B cell (primary cell): ENCODE data around the gene MED9. TPM values are rescaled to one million over a fixed set of nuclear protein-coding genes. Genes with fewer than 3 reads are reported as not detected.

Experiments used
- ATAC-seq: fragments of 200-7000 bp; cut with Tn5 transposase; one replicate; pipeline ENCODE4 v1.10.0; 2021; ENCODE audit warnings: low read depth, mild to moderate bottlenecking, moderate number of reproducible peaks, moderate library complexity
- CTCF ChIA-PET: fragments of 350-600 bp; sonication (Branson Sonifier 250); formaldehyde crosslinking; loops from one replicate; lab custom pipeline; 2021; ENCODE audit warnings: antibody characterized with exemption, inconsistent platforms; lab: Charles Lee
- POLR2A ChIA-PET: fragments of 350-600 bp; sonication (Branson Sonifier 250); formaldehyde crosslinking; loops from one replicate; lab custom pipeline; 2021; ENCODE audit warnings: antibody characterized with exemption; lab: Charles Lee
- DNase-seq: peaks from one replicate; pipeline ENCODE4 v3.0.0; 2013
- H2AFZ ChIP-seq: 2 replicates; pipeline ENCODE4 v1.6.1; 2012; ENCODE audit warnings: mild to moderate bottlenecking, low read depth, low read length; ENCODE audit not compliant: insufficient read depth, poor library complexity, severe bottlenecking
- H3K27ac ChIP-seq, 2 donors: 1 replicate in 1 of 2; 2 replicates in 1 of 2; pipeline ENCODE4 v1.5.1; 2012 to 2013; ENCODE audit warnings: low read length in 2 of 2, mild to moderate bottlenecking in 2 of 2, moderate library complexity in 1 of 2
- H3K27me3 ChIP-seq, 4 experiments: fragments of 200-600 bp in 1 of 4; sonication (generic) in 1 of 4; replicated peaks in 1 of 4; 1 replicate in 2 of 4; 2 replicates in 2 of 4; pipeline versions ENCODE4 v1.6.1 to v1.7.0; 2013 to 2016; ENCODE audit warnings: low read length in 3 of 4, mild to moderate bottlenecking in 2 of 4, mixed read lengths in 1 of 4, moderate library complexity in 1 of 4; ENCODE audit not compliant: insufficient read depth in 4 of 4, control insufficient read depth in 3 of 4; ENCODE audit errors: control extremely low read depth in 1 of 4
- H3K36me3 ChIP-seq, 2 experiments: replicated peaks in 1 of 2; 1 replicate in 1 of 2; 2 replicates in 1 of 2; pipeline versions ENCODE4 v1.6.1 to v1.7.1; 2013; ENCODE audit warnings: low read length in 1 of 2; ENCODE audit not compliant: insufficient read depth in 2 of 2, control insufficient read depth in 1 of 2; ENCODE audit errors: control extremely low read depth in 1 of 2, extremely low read depth in 1 of 2
- H3K4me1 ChIP-seq, 2 donors: fragments of 200-600 bp in 1 of 2; sonication (generic) in 1 of 2; 1 replicate in 1 of 2; 2 replicates in 1 of 2; pipeline versions ENCODE4 v1.5.1 to v1.6.1; 2013 to 2017; ENCODE audit warnings: low read length in 2 of 2; ENCODE audit not compliant: control insufficient read depth in 2 of 2, insufficient read depth in 2 of 2
- H3K4me2 ChIP-seq: replicated peaks from 2 replicates; pipeline ENCODE3; 2012; ENCODE audit warnings: mild to moderate bottlenecking, low read depth, low read length; ENCODE audit not compliant: poor library complexity, severe bottlenecking
- H3K4me3 ChIP-seq, 5 experiments: fragments of 200-600 bp in 1 of 5; sonication (generic) in 1 of 5; 1 replicate in 3 of 5; 2 replicates in 2 of 5; pipeline versions ENCODE4 v1.5.1 to v1.7.0; 2011 to 2016; ENCODE audit warnings: low read length in 4 of 5, mild to moderate bottlenecking in 4 of 5, low read depth in 2 of 5, control low read depth in 1 of 5, moderate library complexity in 1 of 5; ENCODE audit not compliant: insufficient read depth in 1 of 5; ENCODE audit errors: control extremely low read depth in 1 of 5, extremely low read depth in 1 of 5
- H3K79me2 ChIP-seq: fragments of 200-600 bp; sonication (generic); one replicate; pipeline ENCODE4 v1.6.0; 2016; ENCODE audit warnings: low read length; ENCODE audit not compliant: control insufficient read depth, insufficient read depth
- H3K9ac ChIP-seq: fragments of 200-600 bp; sonication (generic); 2 replicates; pipeline ENCODE4 v1.6.1; 2017; ENCODE audit warnings: mild to moderate bottlenecking, low read length, moderate library complexity
- H3K9me3 ChIP-seq, 3 donors: one replicate each; pipeline versions ENCODE4 v1.6.1 to v1.7.1; 2013; ENCODE audit warnings: low read length in 2 of 3; ENCODE audit not compliant: control insufficient read depth in 2 of 3, insufficient read depth in 1 of 3; ENCODE audit errors: control extremely low read depth in 1 of 3
- H4K20me1 ChIP-seq: 2 replicates; pipeline ENCODE4 v1.6.0; 2012; ENCODE audit warnings: mild to moderate bottlenecking, low read length; ENCODE audit not compliant: insufficient read depth, control insufficient read depth, poor library complexity, severe bottlenecking
- H3K27ac Mint-ChIP-seq: one replicate; pipeline ENCODE4 v1.8.0; 2021; ENCODE audit warnings: mixed read lengths
- H3K27me3 Mint-ChIP-seq: one replicate; pipeline ENCODE4 v1.8.0; 2021; ENCODE audit warnings: mixed read lengths
- H3K4me1 Mint-ChIP-seq: one replicate; pipeline ENCODE4 v1.8.0; 2021; ENCODE audit warnings: mixed read lengths
- H3K4me3 Mint-ChIP-seq: one replicate; pipeline ENCODE4 v1.8.0; 2021; ENCODE audit warnings: mixed read lengths
- H3K9me3 Mint-ChIP-seq: one replicate; pipeline ENCODE4 v1.8.0; 2022; ENCODE audit warnings: mixed read lengths; ENCODE audit not compliant: insufficient read depth
- EZH2 ChIP-seq: IDR thresholded peaks from 2 replicates; pipeline ENCODE4 v1.6.1; 2012; ENCODE audit warnings: borderline replicate concordance, low read depth, mild to moderate bottlenecking, moderate library complexity, low read length; ENCODE audit not compliant: insufficient read depth, poor library complexity, severe bottlenecking
- WGBS: methylation state at CpG from one replicate; pipeline ENCODE4 v1.1.5; 2013; ENCODE audit warnings: missing lambda C conversion rate; ENCODE audit not compliant: insufficient coverage; 5-methylcytosine and 5-hydroxymethylcytosine counted together
- intact Hi-C: fragments of 100-400 bp; cut with micrococcal nuclease; formaldehyde crosslinking; loops from one replicate; pipeline ENCODE4 v1.10.0; 2022
- polyA plus RNA-seq: library from polyadenylated mRNA; depleted of rRNA; stranded (reverse); fragments of >200 nt; gene quantifications from 2 replicates; pipeline ENCODE4 v1.2.3, GENCODE V29; 2012
- total RNA-seq, 2 donors: library from RNA; stranded (reverse); fragments of 120-200 nt in 1 of 2; gene quantifications; 1 replicate in 1 of 2; 2 replicates in 1 of 2; pipeline versions ENCODE4 v1.2.3 to v1.2.4, GENCODE V29; 2013 to 2022
- TF ChIP-seq, protein P1 (sequence below): fragments of 200-600 bp; IDR thresholded peaks from one replicate; pipeline ENCODE4 v1.8.0; 2022; ENCODE audit warnings: antibody characterized with exemption, mild to moderate bottlenecking

MED9 gene
- total and polyA plus RNA-seq, 2 donors (not counting 1 experiment from before 2014, with no cell fraction given): 11.6 to 18.9 TPM

DNA sequence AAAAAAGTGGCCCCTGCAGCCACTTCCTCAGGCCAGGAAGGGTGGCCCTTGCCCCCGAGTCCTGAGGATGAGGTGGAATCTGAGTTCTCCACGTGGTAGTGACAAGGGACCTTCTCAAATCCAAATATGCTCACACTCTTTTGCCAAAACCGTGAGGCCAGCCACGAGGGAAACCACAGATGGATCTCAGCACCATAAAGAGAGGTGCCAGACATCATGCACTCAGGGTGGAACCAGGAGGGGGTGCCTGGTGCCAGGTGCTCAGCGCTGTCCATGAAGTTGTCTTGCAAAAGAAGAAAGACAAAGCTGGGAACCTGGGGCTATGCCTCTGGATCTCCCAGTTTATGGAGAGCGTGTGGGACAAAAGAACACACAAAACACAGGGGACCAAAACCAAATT, 45.2 kb upstream of the MED9 start:
- no peaks in the 10 kb centered on the region for H3K36me3 ChIP-seq
- no peak overlapping the region for H2AFZ ChIP-seq
- H3K4me1 Mint-ChIP-seq: no peaks in the 10 kb centered on the region
- no peak overlapping the region for H3K27ac ChIP-seq
- ATAC-seq (no peak), DNase-seq (no peak)
- H3K4me1 ChIP-seq: no peaks in the 10 kb centered on the region
- ChIA-PET POLR2A (no interaction called here), CTCF (interaction anchor here (0.8 kb wide), 1 partner anchor 17 kb away, joined by 3 read pairs; no protein-coding TSS in a partner anchor)
- no peak overlapping the region for H3K4me2 ChIP-seq
- no peaks in the 10 kb centered on the region for H4K20me1 ChIP-seq
- H3K27ac Mint-ChIP-seq: no peak overlapping the region
- H3K79me2 ChIP-seq: no peaks in the 10 kb centered on the region
- TF ChIP-seq, protein P1, sequence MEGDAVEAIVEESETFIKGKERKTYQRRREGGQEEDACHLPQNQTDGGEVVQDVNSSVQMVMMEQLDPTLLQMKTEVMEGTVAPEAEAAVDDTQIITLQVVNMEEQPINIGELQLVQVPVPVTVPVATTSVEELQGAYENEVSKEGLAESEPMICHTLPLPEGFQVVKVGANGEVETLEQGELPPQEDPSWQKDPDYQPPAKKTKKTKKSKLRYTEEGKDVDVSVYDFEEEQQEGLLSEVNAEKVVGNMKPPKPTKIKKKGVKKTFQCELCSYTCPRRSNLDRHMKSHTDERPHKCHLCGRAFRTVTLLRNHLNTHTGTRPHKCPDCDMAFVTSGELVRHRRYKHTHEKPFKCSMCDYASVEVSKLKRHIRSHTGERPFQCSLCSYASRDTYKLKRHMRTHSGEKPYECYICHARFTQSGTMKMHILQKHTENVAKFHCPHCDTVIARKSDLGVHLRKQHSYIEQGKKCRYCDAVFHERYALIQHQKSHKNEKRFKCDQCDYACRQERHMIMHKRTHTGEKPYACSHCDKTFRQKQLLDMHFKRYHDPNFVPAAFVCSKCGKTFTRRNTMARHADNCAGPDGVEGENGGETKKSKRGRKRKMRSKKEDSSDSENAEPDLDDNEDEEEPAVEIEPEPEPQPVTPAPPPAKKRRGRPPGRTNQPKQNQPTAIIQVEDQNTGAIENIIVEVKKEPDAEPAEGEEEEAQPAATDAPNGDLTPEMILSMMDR: no peak
- TF ChIP-seq EZH2: no peak
- H3K9me3 ChIP-seq: no peaks in the 10 kb centered on the region
- WGBS: 40% methylated on average over 6 of the region's 6 CpGs
- H3K4me3 ChIP-seq: no peak overlapping the region
- H3K9me3 Mint-ChIP-seq: no peaks in the 10 kb centered on the region
- no peaks in the 10 kb centered on the region for H3K27me3 ChIP-seq
- intact Hi-C loops: no loop called here
- H3K27me3 Mint-ChIP-seq: peaks cover 18% of the 10 kb centered on the region
- no peak overlapping the region for H3K4me3 Mint-ChIP-seq
- no peak overlapping the region for H3K9ac ChIP-seq

DNA sequence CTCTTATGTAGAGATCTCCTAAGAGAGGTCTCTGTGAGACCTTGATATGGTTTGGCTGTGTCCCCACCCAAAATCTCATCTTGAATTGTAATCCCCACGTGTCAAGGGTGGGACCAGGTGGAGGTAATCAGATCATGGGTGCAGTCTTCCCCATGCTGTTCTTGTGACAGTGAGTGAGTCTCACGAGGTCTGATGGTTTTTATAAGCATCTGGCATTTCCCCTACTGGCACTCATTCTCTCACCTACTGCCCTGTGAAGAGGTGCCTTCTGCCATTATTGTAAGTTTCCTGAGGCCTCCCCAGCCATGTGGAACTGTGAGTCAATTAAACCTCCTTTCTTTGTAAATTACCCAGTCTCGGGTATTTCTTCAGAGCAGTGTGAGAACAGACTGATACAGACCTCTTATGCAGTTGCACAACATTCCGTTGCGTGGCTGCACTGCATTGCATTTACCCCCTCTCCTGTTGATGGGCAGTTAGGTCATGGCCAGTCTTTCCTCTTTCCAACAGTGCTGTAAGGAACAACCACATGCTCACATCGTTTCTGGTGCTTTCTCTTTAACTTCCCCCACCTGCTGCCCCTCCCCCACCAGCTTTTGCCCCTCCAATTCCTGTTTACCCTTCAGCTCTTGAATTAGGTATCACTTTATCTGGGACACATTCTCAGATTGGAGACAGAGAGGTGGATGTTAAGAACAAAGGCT, 43.6 kb upstream of the MED9 start:
- TF ChIP-seq, protein P1: no peak
- TF ChIP-seq EZH2: no peak
- no peak for ATAC-seq
- H3K27me3 Mint-ChIP-seq: peaks cover 10% of the 10 kb centered on the region

More for the DNA sequence above, 43.6 kb upstream of the MED9 start:
- Histone ChIP-seq H2AFZ (no peak overlapping the region), H3K4me3 (no peak overlapping the region), H3K79me2 (no peaks in the 10 kb centered on the region), H3K4me2 (no peak overlapping the region), H3K9me3 (no peaks in the 10 kb centered on the region), H3K4me1 (no peaks in the 10 kb centered on the region), H3K36me3 (no peaks in the 10 kb centered on the region), H3K9ac (no peak overlapping the region), H3K27me3 (no peaks in the 10 kb centered on the region), H3K27ac (no peak overlapping the region), H4K20me1 (no peaks in the 10 kb centered on the region)
- Mint-ChIP-seq H3K9me3 (no peaks in the 10 kb centered on the region), H3K4me3 (no peak overlapping the region), H3K27ac (no peak overlapping the region), H3K4me1 (no peaks in the 10 kb centered on the region)
- DNase-seq: no peak
- 47% methylated on average over 4 of the region's 6 CpGs for WGBS
- CTCF ChIA-PET: interaction anchor here (1.2 to 1.3 kb wide), 2 partner anchors 10 to 78 kb away, joined by 3 read pairs; no protein-coding TSS in a partner anchor
- POLR2A ChIA-PET: interaction anchor here (0.5 kb wide), 1 partner anchor 1138 kb away, joined by 3 read pairs; no protein-coding TSS in a partner anchor
- intact Hi-C loops: no loop called here
